Transverse colon (tissue), 4 donors: Measurements from ENCODE around the gene TAS1R3. TPM values are rescaled to one million over a fixed set of nuclear protein-coding genes. Genes with fewer than 3 reads are reported as not detected.
A peak's percentile ranks its signal among the peaks of the same experiment; 100 is the strongest.

ENCODE experiments used
- DNase-seq: peaks from one replicate; pipeline ENCODE4 v3.0.0-alpha.2; 2019
- H3K27ac ChIP-seq, 4 donors: fragments of 200-600 bp; sonication (generic); 2 replicates each; pipeline ENCODE4 v1.5.1; 2016 to 2018; ENCODE audit warnings: inconsistent platforms in 4 of 4
- H3K27me3 ChIP-seq: fragments of 200-600 bp; sonication (generic); 2 replicates; pipeline ENCODE4 v1.5.1; 2017; ENCODE audit warnings: inconsistent platforms
- H3K36me3 ChIP-seq, 4 donors: fragments of 200-600 bp; sonication (generic); 2 replicates each; pipeline ENCODE4 v1.5.1; 2017 to 2019; ENCODE audit warnings: inconsistent platforms in 4 of 4
- H3K4me1 ChIP-seq, 4 donors: fragments of 200-600 bp; sonication (generic); 2 replicates each; pipeline ENCODE4 v1.5.1; 2017 to 2020; ENCODE audit warnings: inconsistent platforms in 4 of 4
- H3K4me3 ChIP-seq, 4 donors: fragments of 200-600 bp; sonication (generic); 1 replicate in 1 of 4; 2 replicates in 3 of 4; pipeline versions ENCODE4 v1.5.1 to v1.6.1; 2017 to 2019; ENCODE audit warnings: inconsistent platforms in 4 of 4
- H3K9me3 ChIP-seq, 2 donors: fragments of 200-600 bp; sonication (generic); 2 replicates each; pipeline ENCODE4 v1.5.1; 2017 to 2019; ENCODE audit warnings: inconsistent platforms in 2 of 2
- CTCF ChIP-seq, 5 experiments: fragments of 200-600 bp in 3 of 5; fragments of 450-650 bp in 2 of 5; sonication (generic) in 3 of 5; IDR thresholded peaks; 1 replicate in 2 of 5; 2 replicates in 3 of 5; pipeline ENCODE4 v1.5.1; 2016 to 2017; ENCODE audit warnings: antibody characterized with exemption in 5 of 5, inconsistent platforms in 3 of 5, mild to moderate bottlenecking in 2 of 5, moderate library complexity in 1 of 5
- EP300 ChIP-seq: sonication (generic); formaldehyde crosslinking; IDR thresholded peaks from one replicate; pipeline ENCODE4 v1.6.1; 2017; ENCODE audit warnings: antibody characterized with exemption, low read depth
- POLR2A ChIP-seq: fragments of 450-650 bp; IDR thresholded peaks from one replicate; pipeline ENCODE4 v1.6.1; 2016; ENCODE audit warnings: antibody characterized with exemption, mild to moderate bottlenecking, moderate library complexity
- POLR2AphosphoS5 ChIP-seq, 3 donors: sonication (generic); formaldehyde crosslinking; IDR thresholded peaks; one replicate each; pipeline ENCODE4 v1.6.1; 2016; ENCODE audit warnings: antibody characterized with exemption in 3 of 3
- WGBS, 2 donors: methylation state at CpG; one replicate each; pipeline ENCODE4 v1.1.5; 2018; ENCODE audit warnings: low coverage in 1 of 2; 5-methylcytosine and 5-hydroxymethylcytosine counted together
- in situ Hi-C, 4 donors: fragments of 200-750 bp; cut with MboI; loops; one replicate each; pipeline versions ENCODE4 v1.15.0 to v1.15.1; 2017; ENCODE audit warnings: low sequenced_read_pairs in 3 of 4, low pct_ligation_motif_present in 1 of 4, low pct_unique_long_range_greater_than_20kb in 1 of 4
- intact Hi-C: fragments of 100-400 bp; cut with DNase I; formaldehyde crosslinking; loops from one replicate; pipeline ENCODE4 v1.15.1; 2023; ENCODE audit warnings: low total_unique reads
- total RNA-seq, 4 donors: library from RNA; depleted of rRNA; stranded (reverse); fragments of >200 nt; gene quantifications; one replicate each; pipeline ENCODE4 v1.1.0, GENCODE V29; 2016

The TAS1R3 gene
- total RNA-seq, 4 donors from 2014 or later, result 0.40 to 2.0 (median 1.9) TPM; not detected in 1

- Histone ChIP-seq H3K27ac (no peak overlapping the region), H3K4me1 (peaks cover 5 to 19% (median 12%) of the 10 kb centered on the region in 4 donors), H3K36me3 (no peaks in the 10 kb centered on the region), H3K27me3 (no peaks in the 10 kb centered on the region), H3K9me3 (no peaks in the 10 kb centered on the region), H3K4me3 (no peak overlapping the region)
- intact Hi-C loops (no loop called here), in situ Hi-C loops (no loop called here)
- no peak for DNase-seq
- TF ChIP-seq CTCF (IDR thresholded peaks at IDR 0.05) (peak in 1 of 5 experiments; percentile 30), POLR2AphosphoS5 (IDR thresholded peaks at IDR 0.05) (no peak)
- WGBS, 2 donors, result 88% methylated on average over 19 of the region's 22 CpGs; no CpG with 5 or more reads in 1 of the 2 donors
These were observed 31.3 kb upstream of the TAS1R3 start for GRCh38 chr1:1299686-1300351.

GRCh38 chr1:1300352-1300739 is 30.7 kb upstream of the TAS1R3 start:
- TF ChIP-seq CTCF (IDR thresholded peaks at IDR 0.05) (no peak), POLR2AphosphoS5 (IDR thresholded peaks at IDR 0.05) (no peak), POLR2A (no peak), EP300 (no peak)
- in situ Hi-C loops (no loop called here), intact Hi-C loops (no loop called here)
- no peaks in the 10 kb centered on the region for H3K27me3 ChIP-seq
- no peak for DNase-seq
- H3K4me3 ChIP-seq, result no peak overlapping the region
- H3K36me3 ChIP-seq, result no peaks in the 10 kb centered on the region
- peaks cover 10 to 24% (median 17%) of the 10 kb centered on the region in 4 donors for H3K4me1 ChIP-seq
- WGBS, 2 donors, result 91% methylated on average over 12 of the region's 12 CpGs; no CpG with 5 or more reads in 1 of the 2 donors
- no peaks in the 10 kb centered on the region for H3K9me3 ChIP-seq
- H3K27ac ChIP-seq, result no peak overlapping the region

GRCh38 chr1:1302006-1302430 is 29.1 kb upstream of the TAS1R3 start:
- no peak for DNase-seq
- WGBS, 2 donors, result no CpG with 5 or more reads among the region's 9 CpGs
- Histone ChIP-seq H3K4me3 (no peak overlapping the region), H3K36me3 (no peaks in the 10 kb centered on the region), H3K27ac (no peak overlapping the region), H3K4me1 (peaks cover 26 to 41% (median 34%) of the 10 kb centered on the region in 4 donors), H3K9me3 (no peaks in the 10 kb centered on the region), H3K27me3 (no peaks in the 10 kb centered on the region)
- in situ Hi-C loops (no loop called here), intact Hi-C loops (no loop called here)
- no peak for TF ChIP-seq EP300
- TF ChIP-seq POLR2AphosphoS5 (IDR thresholded peaks at IDR 0.05), result no peak
- TF ChIP-seq CTCF (IDR thresholded peaks at IDR 0.05), result peak in 4 of 5 experiments; percentile 19 to 34 (median 28)
- no peak for TF ChIP-seq POLR2A

GRCh38 chr1:1302951-1303509 is 28.1 kb upstream of the TAS1R3 start:
- intact Hi-C loops, result no loop called here
- Histone ChIP-seq H3K27ac (no peak overlapping the region), H3K9me3 (no peaks in the 10 kb centered on the region), H3K27me3 (no peaks in the 10 kb centered on the region), H3K36me3 (no peaks in the 10 kb centered on the region), H3K4me3 (no peak overlapping the region), H3K4me1 (peaks cover 26 to 44% (median 37%) of the 10 kb centered on the region in 4 donors)
- 91% methylated on average over 17 of the region's 31 CpGs; no CpG with 5 or more reads in 1 of the 2 donors for WGBS, 2 donors
- in situ Hi-C loops, result no loop called here
- no peak for DNase-seq
- TF ChIP-seq POLR2AphosphoS5 (IDR thresholded peaks at IDR 0.05), result no peak
- no peak for TF ChIP-seq EP300
- no peak for TF ChIP-seq POLR2A
- no peak for TF ChIP-seq CTCF (IDR thresholded peaks at IDR 0.05)
